A549 (cell line): ENCODE results near the gene DNM3. TPM values are rescaled to one million over a fixed set of nuclear protein-coding genes. Genes with fewer than 3 reads are reported as not detected.
"Not testable (repeated sequence)": the region's sequence is repeated elsewhere in the genome, so short reads cannot be mapped to it uniquely, and the experiment has no call there.

Source experiments
- ATAC-seq, 2 experiments: fragments of 200-7000 bp in 1 of 2; fragments of >200 bp in 1 of 2; cut with Nextera tagmentation in 1 of 2; cut with Tn5 transposase in 1 of 2; 3 replicates each; pipeline versions ENCODE4 v1.8.0 to v1.9.1; 2018 to 2020; ENCODE audit warnings: mild to moderate bottlenecking in 1 of 2, moderate library complexity in 1 of 2
- CTCF ChIA-PET: fragments of 300-600 bp; sonication (Branson Sonifier 250); formaldehyde crosslinking; extraction: SDS; loops from one replicate; lab custom pipeline; 2021; ENCODE audit warnings: antibody characterized with exemption, inconsistent platforms; lab: Yijun Ruan, JAX
- POLR2A ChIA-PET: fragments of 350-600 bp; formaldehyde crosslinking; extraction: SDS; loops from one replicate; lab custom pipeline; 2021; ENCODE audit warnings: antibody characterized with exemption, inconsistent platforms; lab: Yijun Ruan, JAX
- DNase-seq, 2 experiments: peaks; one replicate each; pipeline versions ENCODE4 v3.0.0 to v3.0.0-alpha.2; 2011 to 2016; ENCODE audit warnings: low read depth in 1 of 2, low spot score in 1 of 2
- FAIRE-seq: peaks from 2 replicates; lab custom pipeline; 2011; peaks lifted over from hg19 to GRCh38; lab: Jason Lieb, UNC
- H3K27ac ChIP-seq, 2 experiments: fragments of >200 bp; sonication (Bioruptor Twin); formaldehyde crosslinking; 3 replicates each; pipeline ENCODE4 v1.5.1; 2016 to 2017
- H3K4me1 ChIP-seq: fragments of >200 bp; sonication (Bioruptor Twin); formaldehyde crosslinking; 3 replicates; pipeline ENCODE4 v1.6.1; 2016
- H3K4me2 ChIP-seq: fragments of >200 bp; sonication (Bioruptor Twin); formaldehyde crosslinking; 3 replicates; pipeline ENCODE4 v1.6.1; 2016
- H3K4me3 ChIP-seq: fragments of >200 bp; sonication (Bioruptor Twin); formaldehyde crosslinking; 3 replicates; pipeline ENCODE4 v1.5.1; 2016
- H3K9me3 ChIP-seq: fragments of >200 bp; sonication (Bioruptor Twin); formaldehyde crosslinking; 3 replicates; pipeline ENCODE4 v1.6.1; 2016
- BHLHE40 ChIP-seq: IDR thresholded peaks from 2 replicates; pipeline ENCODE4 v1.6.1; 2012; ENCODE audit warnings: low read depth, low read length, inconsistent platforms
- EP300 ChIP-seq, 2 experiments: fragments of >200 bp; sonication (Bioruptor Twin); formaldehyde crosslinking; IDR thresholded peaks; 2 replicates in 1 of 2; 3 replicates in 1 of 2; pipeline ENCODE4 v1.6.1; 2016 to 2017
- FOSB ChIP-seq: fragments of 250-450 bp; sonication (Bioruptor Pico); IDR thresholded peaks from 2 replicates; pipeline ENCODE4 v1.5.0; 2020; ENCODE audit warnings: mild to moderate bottlenecking, moderate library complexity
- FOSL2 ChIP-seq, 2 experiments: fragments of 450-650 bp in 1 of 2; fragments of >200 bp in 1 of 2; sonication (Bioruptor Twin) in 1 of 2; formaldehyde crosslinking; IDR thresholded peaks; 2 replicates each; pipeline versions ENCODE4 v1.5.0 to v1.6.1; 2016 to 2020; ENCODE audit warnings: mild to moderate bottlenecking in 1 of 2, moderate library complexity in 1 of 2
- FOXS1 ChIP-seq: fragments of 250-450 bp; sonication (Bioruptor Pico); IDR thresholded peaks from 2 replicates; pipeline ENCODE4 v1.5.0; 2020; ENCODE audit warnings: mild to moderate bottlenecking, moderate library complexity
- HDAC2 ChIP-seq: fragments of 200-600 bp; sonication (generic); IDR thresholded peaks from 2 replicates; pipeline ENCODE4 v1.6.1; 2016
- HES2 ChIP-seq: fragments of >200 bp; sonication (Bioruptor Twin); formaldehyde crosslinking; IDR thresholded peaks from 2 replicates; pipeline ENCODE4 v1.6.1; 2016
- HOXA7 ChIP-seq: fragments of 250-450 bp; sonication (Bioruptor Pico); IDR thresholded peaks from 2 replicates; pipeline ENCODE4 v1.5.0; 2020; ENCODE audit warnings: mild to moderate bottlenecking, moderate library complexity
- KDM5A ChIP-seq: fragments of 200-600 bp; sonication (generic); IDR thresholded peaks from 2 replicates; pipeline ENCODE4 v1.6.1; 2016; ENCODE audit warnings: antibody characterized with exemption, mild to moderate bottlenecking
- MAFK ChIP-seq: fragments of 450-650 bp; IDR thresholded peaks from 2 replicates; pipeline ENCODE4 v1.6.1; 2014; ENCODE audit not compliant: partially characterized antibody
- POLR2A ChIP-seq: IDR thresholded peaks from 2 replicates; pipeline ENCODE4 v1.6.1; 2012; ENCODE audit warnings: mild to moderate bottlenecking, low read length
- RARB ChIP-seq: fragments of 250-450 bp; sonication (Bioruptor Pico); IDR thresholded peaks from 2 replicates; pipeline ENCODE4 v1.8.0; 2021; ENCODE audit warnings: mild to moderate bottlenecking, moderate library complexity
- TP53 ChIP-seq: fragments of 250-450 bp; sonication (Bioruptor Pico); IDR thresholded peaks from 2 replicates; pipeline ENCODE4 v1.5.0; 2021; ENCODE audit warnings: mild to moderate bottlenecking, moderate library complexity
- ZSCAN20 ChIP-seq: fragments of 250-450 bp; sonication (Bioruptor Pico); IDR thresholded peaks from 2 replicates; pipeline ENCODE4 v1.8.0; 2022; ENCODE audit warnings: mild to moderate bottlenecking, moderate library complexity
- WGBS: methylation state at CpG from one replicate; pipeline ENCODE4 v1.1.6; 2017; ENCODE audit errors: missing lambda C conversion rate; 5-methylcytosine and 5-hydroxymethylcytosine counted together
- polyA plus RNA-seq, 4 experiments: library from polyadenylated mRNA; depleted of rRNA in 3 of 4; stranded (reverse); fragments of >200 nt; fragmentation: RNase III in 1 of 4; extraction: RNeasy Plus Mini Kit Qiagen cat#74134 plus additional on column Dnase treatment in 1 of 4; gene quantifications; 2 replicates in 3 of 4; 3 replicates in 1 of 4; pipeline ENCODE4 v1.2.3, GENCODE V29; 2011 to 2017
- TF ChIP-seq, protein P1 (sequence below): fragments of 150-350 bp; IDR thresholded peaks from 2 replicates; pipeline ENCODE4 v1.6.1; 2014; ENCODE audit warnings: low read depth, mild to moderate bottlenecking, low read length
- TF ChIP-seq, protein P2 (sequence below): IDR thresholded peaks from 2 replicates; pipeline ENCODE4 v1.6.1; 2012
- TF ChIP-seq, protein P3 (sequence below): fragments of >200 bp; sonication (Bioruptor Twin); formaldehyde crosslinking; IDR thresholded peaks from 3 replicates; pipeline ENCODE4 v1.6.1; 2016

DNM3 gene
- polyA plus RNA-seq, 2 of the 4 experiments (the other 2 are of a cell fraction): 0.57 to 1.5 TPM

- Histone ChIP-seq H3K9me3 (no peaks in the 10 kb centered on the region), H3K4me2 (no peak overlapping the region), H3K27ac (no peak overlapping the region), H3K4me1 (no peaks in the 10 kb centered on the region), H3K4me3 (no peak overlapping the region)
- DNase-seq: no peak
- 94% methylated on average over 3 of the region's 3 CpGs for WGBS
- ChIA-PET POLR2A (interaction anchor here (1.3 to 2.2 kb wide), 3 partner anchors 17 to 187 kb away, joined by 4 to 6 read pairs (median 4); partner anchors contain the start of gene METTL13), CTCF (interaction anchor here (1.1 to 15.5 kb wide), 6 partner anchors 8 to 204 kb away, joined by 3 to 393 read pairs (median 6); no protein-coding TSS in a partner anchor)
- TF ChIP-seq EP300 (IDR thresholded peaks at IDR 0.05): no peak
- TF ChIP-seq, protein P1, sequence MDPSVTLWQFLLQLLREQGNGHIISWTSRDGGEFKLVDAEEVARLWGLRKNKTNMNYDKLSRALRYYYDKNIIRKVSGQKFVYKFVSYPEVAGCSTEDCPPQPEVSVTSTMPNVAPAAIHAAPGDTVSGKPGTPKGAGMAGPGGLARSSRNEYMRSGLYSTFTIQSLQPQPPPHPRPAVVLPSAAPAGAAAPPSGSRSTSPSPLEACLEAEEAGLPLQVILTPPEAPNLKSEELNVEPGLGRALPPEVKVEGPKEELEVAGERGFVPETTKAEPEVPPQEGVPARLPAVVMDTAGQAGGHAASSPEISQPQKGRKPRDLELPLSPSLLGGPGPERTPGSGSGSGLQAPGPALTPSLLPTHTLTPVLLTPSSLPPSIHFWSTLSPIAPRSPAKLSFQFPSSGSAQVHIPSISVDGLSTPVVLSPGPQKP: no peak
- FAIRE-seq: no peak
- no peak for ATAC-seq
Observed at GRCh38 chr1:171798311-171798710, 43.0 kb upstream of the DNM3 start.

DNA sequence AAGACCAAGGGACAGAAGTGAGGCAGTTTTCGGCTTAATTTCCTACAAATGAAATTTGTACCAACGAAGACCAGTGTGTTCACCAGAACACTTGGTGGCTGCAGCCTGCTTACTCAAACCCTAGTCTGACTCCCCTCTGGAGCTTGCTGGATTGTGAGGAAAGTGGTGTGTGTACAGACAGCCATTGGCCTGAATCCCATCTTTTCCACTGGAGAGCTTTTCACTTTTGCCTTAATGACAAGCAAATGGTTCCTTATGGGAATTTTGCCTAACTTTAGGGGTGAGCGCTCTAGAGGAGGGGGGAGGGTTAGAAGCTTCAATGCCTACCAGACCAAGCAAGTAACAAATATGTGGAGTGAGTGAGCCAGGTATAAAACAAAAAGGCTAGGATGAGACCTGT, 42.5 kb upstream of the DNM3 start:
- H3K4me3 ChIP-seq: no peak overlapping the region
- POLR2A ChIA-PET: interaction anchor here (1.3 to 2.2 kb wide), 3 partner anchors 17 to 187 kb away, joined by 4 to 6 read pairs (median 4); partner anchors contain the start of gene METTL13
- H3K4me1 ChIP-seq: no peaks in the 10 kb centered on the region
- no peak overlapping the region for H3K27ac ChIP-seq
- 94% methylated on average over 3 of the region's 3 CpGs for WGBS
- no peak for DNase-seq
- FAIRE-seq: no peak
- ATAC-seq: no peak
- CTCF ChIA-PET: interaction anchor here (0.7 to 15.5 kb wide), 9 partner anchors 9 to 204 kb away, joined by 3 to 393 read pairs (median 4); partner anchors contain the start of gene METTL13
- H3K4me2 ChIP-seq: no peak overlapping the region
- TF ChIP-seq, protein P2, sequence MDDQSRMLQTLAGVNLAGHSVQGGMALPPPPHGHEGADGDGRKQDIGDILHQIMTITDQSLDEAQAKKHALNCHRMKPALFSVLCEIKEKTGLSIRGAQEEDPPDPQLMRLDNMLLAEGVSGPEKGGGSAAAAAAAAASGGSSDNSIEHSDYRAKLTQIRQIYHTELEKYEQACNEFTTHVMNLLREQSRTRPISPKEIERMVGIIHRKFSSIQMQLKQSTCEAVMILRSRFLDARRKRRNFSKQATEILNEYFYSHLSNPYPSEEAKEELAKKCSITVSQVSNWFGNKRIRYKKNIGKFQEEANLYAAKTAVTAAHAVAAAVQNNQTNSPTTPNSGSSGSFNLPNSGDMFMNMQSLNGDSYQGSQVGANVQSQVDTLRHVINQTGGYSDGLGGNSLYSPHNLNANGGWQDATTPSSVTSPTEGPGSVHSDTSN: no peak
- TF ChIP-seq KDM5A (no peak), HDAC2 (no peak), POLR2A (no peak), ZSCAN20 (CRISPR knock-in tag) (no peak), MAFK (no peak), TP53 (CRISPR knock-in tag) (no peak), HES2 (no peak), HOXA7 (no peak), EP300 (IDR thresholded peaks at IDR 0.05) (no peak), RARB (CRISPR knock-in tag) (no peak), FOSL2 (IDR thresholded peaks at IDR 0.05) (no peak), FOSL2 (CRISPR knock-in tag; IDR thresholded peaks at IDR 0.05) (no peak), FOSB (no peak)
- TF ChIP-seq, protein P3, sequence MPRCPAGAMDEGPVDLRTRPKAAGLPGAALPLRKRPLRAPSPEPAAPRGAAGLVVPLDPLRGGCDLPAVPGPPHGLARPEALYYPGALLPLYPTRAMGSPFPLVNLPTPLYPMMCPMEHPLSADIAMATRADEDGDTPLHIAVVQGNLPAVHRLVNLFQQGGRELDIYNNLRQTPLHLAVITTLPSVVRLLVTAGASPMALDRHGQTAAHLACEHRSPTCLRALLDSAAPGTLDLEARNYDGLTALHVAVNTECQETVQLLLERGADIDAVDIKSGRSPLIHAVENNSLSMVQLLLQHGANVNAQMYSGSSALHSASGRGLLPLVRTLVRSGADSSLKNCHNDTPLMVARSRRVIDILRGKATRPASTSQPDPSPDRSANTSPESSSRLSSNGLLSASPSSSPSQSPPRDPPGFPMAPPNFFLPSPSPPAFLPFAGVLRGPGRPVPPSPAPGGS: no peak
- TF ChIP-seq, all 56 proteins: peak for 0
- no peaks in the 10 kb centered on the region for H3K9me3 ChIP-seq

- CTCF ChIA-PET: interaction anchor here (0.7 to 15.5 kb wide), 12 partner anchors 9 to 203 kb away, joined by 3 to 393 read pairs (median 6); partner anchors contain the start of gene METTL13
- Histone ChIP-seq H3K4me2 (no peak overlapping the region), H3K4me1 (no peaks in the 10 kb centered on the region), H3K27ac (no peak overlapping the region)
- 66% methylated on average over 4 of the region's 4 CpGs for WGBS
- FAIRE-seq: no peak
- no peak for ATAC-seq
- DNase-seq: no peak
- no peak for TF ChIP-seq MAFK
- TF ChIP-seq FOXS1 (CRISPR knock-in tag): no peak
- no peak for TF ChIP-seq BHLHE40
- TF ChIP-seq, all 56 proteins: peak for 0
- H3K4me3 ChIP-seq: no peak overlapping the region
- POLR2A ChIA-PET: interaction anchor here (1.3 to 2.2 kb wide), 3 partner anchors 18 to 186 kb away, joined by 4 to 6 read pairs (median 4); partner anchors contain the start of gene METTL13
- no peaks in the 10 kb centered on the region for H3K9me3 ChIP-seq
Observed at GRCh38 chr1:171799166-171799565, 42.1 kb upstream of the DNM3 start.

DNA sequence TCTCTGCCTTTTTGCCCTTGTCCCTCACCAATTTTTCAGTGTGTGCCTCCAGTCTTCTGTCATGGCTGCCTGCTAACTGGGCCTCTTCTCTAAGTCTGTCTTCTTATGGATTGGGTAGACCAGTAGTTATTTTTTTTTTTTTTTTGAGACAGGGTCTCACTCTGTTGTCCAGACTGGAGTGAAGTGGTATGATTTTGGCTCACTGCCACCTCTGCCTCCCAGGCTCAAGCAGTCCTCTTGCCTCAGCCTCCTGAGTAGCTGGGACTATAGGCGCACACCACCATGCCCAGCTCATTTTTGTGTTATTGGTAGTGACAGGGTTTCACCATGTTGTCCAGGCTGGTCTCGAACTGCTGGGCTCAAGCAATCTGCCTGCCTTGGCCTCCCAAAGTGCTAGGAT, 41.6 kb upstream of the DNM3 start:
- not testable (repeated sequence) for H3K4me1 ChIP-seq, ATAC-seq, H3K27ac ChIP-seq, FAIRE-seq, H3K4me2 ChIP-seq, H3K9me3 ChIP-seq, H3K4me3 ChIP-seq, DNase-seq
- CTCF ChIA-PET: interaction anchor here (0.7 to 15.5 kb wide), 16 partner anchors 10 to 645 kb away, joined by 3 to 393 read pairs (median 6); partner anchors contain the start of genes METTL13 and PIGC
- WGBS: 100% methylated on average over 1 of the region's 2 CpGs
- POLR2A ChIA-PET: interaction anchor here (1.3 to 2.2 kb wide), 3 partner anchors 18 to 186 kb away, joined by 4 to 6 read pairs (median 4); partner anchors contain the start of gene METTL13
